DND-41 (cell line): Measurements from ENCODE around the gene A3GALT2.

Experiments used
- EZH2 ChIP-seq: IDR thresholded peaks from 3 replicates; pipeline ENCODE4 v1.6.1; 2012; ENCODE audit warnings: borderline replicate concordance, low read depth, mild to moderate bottlenecking, moderate library complexity, low read length, inconsistent platforms; ENCODE audit not compliant: severe bottlenecking
- TF ChIP-seq, protein P1 (sequence below): IDR thresholded peaks from 2 replicates; pipeline ENCODE4 v1.5.1; 2012; ENCODE audit warnings: borderline replicate concordance, low read length, moderate library complexity, mild to moderate bottlenecking; ENCODE audit not compliant: poor library complexity, severe bottlenecking; ENCODE audit errors: extremely low read depth

DNA sequence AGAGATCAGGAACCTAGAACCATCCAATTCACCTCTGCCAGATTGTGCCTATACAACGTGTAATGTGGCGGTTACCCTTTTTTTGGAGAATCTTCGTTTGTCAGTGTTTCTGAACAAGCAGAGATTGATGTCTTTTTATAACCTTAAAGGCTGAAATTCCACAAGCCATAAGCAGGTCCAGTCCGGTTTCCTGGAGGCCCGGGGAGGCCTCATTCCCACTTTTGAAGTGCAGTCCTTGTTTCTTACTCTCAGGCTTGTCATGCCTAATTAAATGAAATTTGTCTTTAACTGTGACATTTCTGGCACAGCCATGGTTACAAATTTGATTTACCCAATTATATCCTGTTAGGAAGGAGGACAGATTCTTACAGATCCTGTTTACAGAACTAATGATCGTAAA, 36.8 kb downstream of the A3GALT2 start:
- TF ChIP-seq, protein P1, sequence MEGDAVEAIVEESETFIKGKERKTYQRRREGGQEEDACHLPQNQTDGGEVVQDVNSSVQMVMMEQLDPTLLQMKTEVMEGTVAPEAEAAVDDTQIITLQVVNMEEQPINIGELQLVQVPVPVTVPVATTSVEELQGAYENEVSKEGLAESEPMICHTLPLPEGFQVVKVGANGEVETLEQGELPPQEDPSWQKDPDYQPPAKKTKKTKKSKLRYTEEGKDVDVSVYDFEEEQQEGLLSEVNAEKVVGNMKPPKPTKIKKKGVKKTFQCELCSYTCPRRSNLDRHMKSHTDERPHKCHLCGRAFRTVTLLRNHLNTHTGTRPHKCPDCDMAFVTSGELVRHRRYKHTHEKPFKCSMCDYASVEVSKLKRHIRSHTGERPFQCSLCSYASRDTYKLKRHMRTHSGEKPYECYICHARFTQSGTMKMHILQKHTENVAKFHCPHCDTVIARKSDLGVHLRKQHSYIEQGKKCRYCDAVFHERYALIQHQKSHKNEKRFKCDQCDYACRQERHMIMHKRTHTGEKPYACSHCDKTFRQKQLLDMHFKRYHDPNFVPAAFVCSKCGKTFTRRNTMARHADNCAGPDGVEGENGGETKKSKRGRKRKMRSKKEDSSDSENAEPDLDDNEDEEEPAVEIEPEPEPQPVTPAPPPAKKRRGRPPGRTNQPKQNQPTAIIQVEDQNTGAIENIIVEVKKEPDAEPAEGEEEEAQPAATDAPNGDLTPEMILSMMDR, result no peak
- TF ChIP-seq EZH2, result no peak
